Cardiac muscle cell (in vitro differentiated cells and primary cell): Measurements from ENCODE around the gene RBM22. TPM values are rescaled to one million over a fixed set of nuclear protein-coding genes. Genes with fewer than 3 reads are reported as not detected.

ENCODE experiments used
- DNase-seq, 2 donors: peaks; one replicate each; pipeline versions ENCODE4 v3.0.0 to v3.0.0-alpha.2; 2010 to 2017; ENCODE audit warnings: low read depth in 1 of 2, low spot score in 1 of 2
- H3K27ac ChIP-seq: fragments of 200-600 bp; sonication (generic); 2 replicates; pipeline ENCODE4 v1.5.1; 2016
- H3K27me3 ChIP-seq: fragments of 200-600 bp; sonication (generic); 2 replicates; pipeline ENCODE4 v1.6.0; 2016; ENCODE audit warnings: control low read depth
- H3K36me3 ChIP-seq: fragments of 200-600 bp; sonication (generic); 2 replicates; pipeline ENCODE4 v1.5.1; 2016; ENCODE audit warnings: control low read depth
- H3K4me1 ChIP-seq: fragments of 200-600 bp; sonication (generic); 2 replicates; pipeline ENCODE4 v1.8.1; 2017; ENCODE audit warnings: low read depth, mild to moderate bottlenecking, mixed run types
- H3K4me3 ChIP-seq: fragments of 200-600 bp; sonication (generic); 2 replicates; pipeline ENCODE4 v1.5.1; 2016; ENCODE audit warnings: mild to moderate bottlenecking
- H3K9me3 ChIP-seq: fragments of 200-600 bp; sonication (generic); 2 replicates; pipeline ENCODE4 v1.5.1; 2017; ENCODE audit warnings: low read depth, mild to moderate bottlenecking, control low read depth
- CTCF ChIP-seq: IDR thresholded peaks from 2 replicates; pipeline ENCODE4 v1.5.1; 2012; ENCODE audit warnings: low read depth, mild to moderate bottlenecking, low read length
- polyA plus RNA-seq: library from polyadenylated mRNA; unstranded; fragments of >200 nt; fragmentation: Nextera tagmentation; extraction: Ambion mirVana; gene quantifications from 2 replicates; pipeline ENCODE4 v1.2.1, GENCODE V29; 2016
- total RNA-seq: library from RNA; depleted of rRNA; stranded (reverse); fragments of >200 nt; gene quantifications from 2 replicates; pipeline ENCODE4 v1.2.3, GENCODE V29; 2016

RBM22 gene
- total and polyA plus RNA-seq, 2 experiments from 2014 or later = 33.0 to 39.0 TPM

DNA sequence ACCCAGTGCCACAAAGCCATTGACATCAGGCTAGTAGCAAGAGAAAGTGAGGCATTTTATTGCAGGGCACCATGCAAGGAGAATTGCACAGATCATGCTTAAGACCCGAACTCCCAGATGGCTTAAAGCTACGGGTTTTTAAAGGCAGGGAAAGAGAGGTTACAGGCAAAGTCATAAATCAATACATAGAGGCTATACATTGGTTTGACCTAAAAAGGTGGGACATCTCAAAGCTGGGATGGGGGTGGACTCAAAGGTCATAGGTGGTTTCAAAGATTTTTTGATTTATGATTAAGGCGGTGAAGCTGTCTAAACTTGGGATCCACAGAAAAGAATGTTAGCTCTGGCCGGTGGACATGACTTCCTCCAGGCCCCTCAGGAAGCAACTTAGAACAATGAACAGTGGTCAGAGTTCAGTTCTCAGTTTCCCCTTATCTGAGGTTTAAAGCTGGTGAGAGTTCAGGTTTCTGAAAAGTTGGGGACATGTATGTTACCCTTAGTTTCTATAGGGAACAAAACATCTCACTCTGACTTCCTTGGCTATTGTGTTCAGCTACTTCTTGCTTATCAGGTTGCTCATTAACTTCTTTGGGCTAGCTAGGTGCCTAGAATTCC lies 6.0 kb upstream of the RBM22 start:
- Histone ChIP-seq H3K27me3 (no peaks in the 10 kb centered on the region), H3K36me3 (peaks cover 12% of the 10 kb centered on the region), H3K4me1 (no peaks in the 10 kb centered on the region), H3K9me3 (no peaks in the 10 kb centered on the region), H3K4me3 (no peak overlapping the region), H3K27ac (peak overlapping the region; percentile 18)
- no peak for DNase-seq
- no peak for TF ChIP-seq CTCF

GRCh38 chr5:150703762-150704161 lies 2.9 kb upstream of the RBM22 start:
- DNase-seq = peak in 1 of 2 donors; percentile 11
- H3K9me3 ChIP-seq = no peaks in the 10 kb centered on the region
- no peak for TF ChIP-seq CTCF
- no peak overlapping the region for H3K4me3 ChIP-seq
- no peaks in the 10 kb centered on the region for H3K27me3 ChIP-seq
- no peaks in the 10 kb centered on the region for H3K36me3 ChIP-seq
- peaks cover 10% of the 10 kb centered on the region for H3K4me1 ChIP-seq
- H3K27ac ChIP-seq = no peak overlapping the region

GRCh38 chr5:150700246-150700593 lies 642 bp downstream of the RBM22 start:
- peaks cover 29% of the 10 kb centered on the region for H3K36me3 ChIP-seq
- no peak for DNase-seq
- no peaks in the 10 kb centered on the region for H3K27me3 ChIP-seq
- H3K4me1 ChIP-seq = peaks cover 10% of the 10 kb centered on the region
- TF ChIP-seq CTCF = no peak
- peak overlapping the region; percentile 95 for H3K27ac ChIP-seq
- no peaks in the 10 kb centered on the region for H3K9me3 ChIP-seq
- H3K4me3 ChIP-seq = peak overlapping the region; percentile 98

GRCh38 chr5:150694612-150695011 lies 6.2 kb downstream of the RBM22 start:
- Histone ChIP-seq H3K27me3 (no peaks in the 10 kb centered on the region), H3K36me3 (peaks cover 75% of the 10 kb centered on the region), H3K27ac (no peak overlapping the region), H3K4me3 (no peak overlapping the region), H3K4me1 (peaks cover 6% of the 10 kb centered on the region), H3K9me3 (no peaks in the 10 kb centered on the region)
- peak in 1 of 2 donors; percentile 91 for DNase-seq
- no peak for TF ChIP-seq CTCF

- peaks cover 67% of the 10 kb centered on the region for H3K36me3 ChIP-seq
- no peaks in the 10 kb centered on the region for H3K27me3 ChIP-seq
- H3K4me1 ChIP-seq = no peaks in the 10 kb centered on the region
- H3K4me3 ChIP-seq = no peak overlapping the region
- no peak overlapping the region for H3K27ac ChIP-seq
- H3K9me3 ChIP-seq = no peaks in the 10 kb centered on the region
- DNase-seq = no peak
- TF ChIP-seq CTCF = no peak
These were observed 8.6 kb downstream of the RBM22 start for GRCh38 chr5:150692276-150692675.

GRCh38 chr5:150690760-150691159 lies 10.1 kb downstream of the RBM22 start:
- H3K4me3 ChIP-seq = no peak overlapping the region
- no peaks in the 10 kb centered on the region for H3K27me3 ChIP-seq
- TF ChIP-seq CTCF = no peak
- no peaks in the 10 kb centered on the region for H3K9me3 ChIP-seq
- peak overlapping the region; percentile 53 for H3K27ac ChIP-seq
- DNase-seq = no peak
- H3K36me3 ChIP-seq = peaks cover 52% of the 10 kb centered on the region
- no peaks in the 10 kb centered on the region for H3K4me1 ChIP-seq
